Measurements from ENCODE around the gene RUNX2. TPM values are rescaled to one million over a fixed set of nuclear protein-coding genes. Genes with fewer than 3 reads are reported as not detected.

RUNX2 gene
- total and polyA plus RNA-seq, 2 experiments from 2014 or later: 0.66 to 1.7 TPM

- Histone ChIP-seq H3K4me2 (no peak overlapping the region), H3K27ac (ENCODE audit: low read depth) (no peak overlapping the region), H3K9me2 (ENCODE audit: insufficient read depth) (no peaks in the 10 kb centered on the region), H2AFZ (no peak overlapping the region), H3K79me2 (replicated peaks; ENCODE audit: insufficient read depth) (peaks cover 57% of the 10 kb centered on the region), H3F3A (replicated peaks; ENCODE audit: low read depth) (no peaks in the 10 kb centered on the region), H3K4me1 (ENCODE audit: insufficient read depth) (peaks cover 8% of the 10 kb centered on the region; the same call in 1 of the 2 replicates), H4K20me1 (replicated peaks; ENCODE audit: insufficient read depth) (peaks cover 3% of the 10 kb centered on the region; the same call in 1 of the 2 replicates), H3K36me3 (ENCODE audit: insufficient read depth) (no peaks in the 10 kb centered on the region), H3K27me3 (ENCODE audit: insufficient read depth) (no peaks in the 10 kb centered on the region), H3K4me3 (no peak overlapping the region)
- DNase-seq (ENCODE audit: low spot score): no peak
- no peak for ATAC-seq
- no peak for TF ChIP-seq POLR2AphosphoS5 (IDR thresholded peaks at IDR 0.05; ENCODE audit: low read depth)
- peaks cover 6% of the 10 kb centered on the region for H3K4me1 Mint-ChIP-seq
- H3K9me3 Mint-ChIP-seq: no peaks in the 10 kb centered on the region
- no peak overlapping the region for H3K27ac Mint-ChIP-seq
- H3K27me3 Mint-ChIP-seq (ENCODE audit: insufficient read depth, low read depth, poor library complexity): no peaks in the 10 kb centered on the region
- no peak overlapping the region for H3K4me3 Mint-ChIP-seq
- H3K36me3 Mint-ChIP-seq (ENCODE audit: low read depth): no peaks in the 10 kb centered on the region
Measured at GRCh38 chr6:45367999-45368398, 39.9 kb downstream of the RUNX2 start.

GRCh38 chr6:45369870-45370269 lies 41.7 kb downstream of the RUNX2 start:
- Mint-ChIP-seq H3K4me1 (peaks cover 6% of the 10 kb centered on the region), H3K9me3 (no peaks in the 10 kb centered on the region), H3K36me3 (ENCODE audit: low read depth) (no peaks in the 10 kb centered on the region), H3K4me3 (no peak overlapping the region), H3K27ac (no peak overlapping the region), H3K27me3 (ENCODE audit: insufficient read depth, low read depth, poor library complexity) (peaks cover 2% of the 10 kb centered on the region)
- Histone ChIP-seq H3K9me2 (ENCODE audit: insufficient read depth) (no peaks in the 10 kb centered on the region), H3K27ac (ENCODE audit: low read depth) (no peak overlapping the region), H3K4me3 (no peak overlapping the region), H3K79me2 (replicated peaks; ENCODE audit: insufficient read depth) (peaks cover 75% of the 10 kb centered on the region), H2AFZ (no peak overlapping the region), H3K27me3 (ENCODE audit: insufficient read depth) (no peaks in the 10 kb centered on the region), H3K4me2 (no peak overlapping the region), H4K20me1 (replicated peaks; ENCODE audit: insufficient read depth) (peaks cover 3% of the 10 kb centered on the region; the same call in 1 of the 2 replicates), H3K4me1 (ENCODE audit: insufficient read depth) (peaks cover 8% of the 10 kb centered on the region; the same call in 1 of the 2 replicates), H3K36me3 (ENCODE audit: insufficient read depth) (no peaks in the 10 kb centered on the region), H3F3A (replicated peaks; ENCODE audit: low read depth) (no peaks in the 10 kb centered on the region)
- no peak for TF ChIP-seq ETS1 (IDR thresholded peaks at IDR 0.05)
- no peak for TF ChIP-seq EZH2phosphoT487 (IDR thresholded peaks at IDR 0.05; ENCODE audit: unreplicated experiment)
- TF ChIP-seq ZNF114 (CRISPR knock-in tag; IDR thresholded peaks at IDR 0.05): no peak
- no peak for TF ChIP-seq ZNF462 (CRISPR knock-in tag; IDR thresholded peaks at IDR 0.05)
- no peak for TF ChIP-seq STAT1 (IDR thresholded peaks at IDR 0.05; ENCODE audit: unreplicated experiment)
- TF ChIP-seq POLR2AphosphoS5 (IDR thresholded peaks at IDR 0.05; ENCODE audit: low read depth): no peak
- DNase-seq (ENCODE audit: low spot score) (no peak), ATAC-seq (no peak)
